Keratinocyte (primary cell): ENCODE measurements around the gene TACC2. TPM values are rescaled to one million over a fixed set of nuclear protein-coding genes. Genes with fewer than 3 reads are reported as not detected.

Experiments
- DNase-seq: peaks from one replicate; pipeline ENCODE4 v3.0.0-alpha.2; 2011; ENCODE audit warnings: low read depth, missing footprints, low spot score
- FAIRE-seq: peaks from 2 replicates; lab custom pipeline; 2011; peaks lifted over from hg19 to GRCh38; lab: Jason Lieb, UNC
- H2AFZ ChIP-seq: 2 replicates; pipeline ENCODE4 v1.6.0; 2012; ENCODE audit warnings: low read length, control low read depth, inconsistent platforms; ENCODE audit not compliant: control insufficient read depth
- H3K27ac ChIP-seq: 2 replicates; pipeline ENCODE4 v1.5.1; 2011; ENCODE audit warnings: low read length; ENCODE audit not compliant: control insufficient read depth, insufficient read depth
- H3K27me3 ChIP-seq: 3 replicates; pipeline ENCODE4 v1.6.0; 2011; ENCODE audit warnings: low read length; ENCODE audit not compliant: control insufficient read depth, insufficient read depth; ENCODE audit errors: extremely low read depth
- H3K36me3 ChIP-seq, 2 experiments: 2 replicates in 1 of 2; 3 replicates in 1 of 2; pipeline ENCODE4 v1.5.1; 2011; ENCODE audit warnings: low read length in 2 of 2, mild to moderate bottlenecking in 1 of 2; ENCODE audit not compliant: control insufficient read depth in 2 of 2, insufficient read depth in 2 of 2; ENCODE audit errors: extremely low read depth in 1 of 2
- H3K4me1 ChIP-seq: 3 replicates; pipeline ENCODE4 v1.5.1; 2011; ENCODE audit warnings: low read length; ENCODE audit not compliant: control insufficient read depth, insufficient read depth; ENCODE audit errors: extremely low read depth
- H3K4me2 ChIP-seq: 3 replicates; pipeline ENCODE4 v1.6.0; 2011; ENCODE audit warnings: low read depth, low read length; ENCODE audit not compliant: control insufficient read depth, insufficient read depth; ENCODE audit errors: extremely low read depth
- H3K4me3 ChIP-seq, 3 experiments: fragments of 200-600 bp in 1 of 3; sonication (generic) in 1 of 3; 2 replicates in 2 of 3; 3 replicates in 1 of 3; pipeline ENCODE4 v1.5.1; 2011 to 2016; ENCODE audit warnings: low read length in 3 of 3, mild to moderate bottlenecking in 3 of 3, control low read depth in 2 of 3, inconsistent platforms in 1 of 3, low read depth in 1 of 3, mixed read lengths in 1 of 3, mixed run types in 1 of 3, moderate library complexity in 1 of 3; ENCODE audit not compliant: control insufficient read depth in 2 of 3, insufficient read depth in 2 of 3; ENCODE audit errors: extremely low read depth in 1 of 3
- H3K79me2 ChIP-seq: 2 replicates; pipeline ENCODE4 v1.6.0; 2012; ENCODE audit warnings: low read length; ENCODE audit not compliant: control insufficient read depth, insufficient read depth
- H3K9ac ChIP-seq: 3 replicates; pipeline ENCODE4 v1.6.0; 2011; ENCODE audit warnings: low read length; ENCODE audit not compliant: control insufficient read depth, insufficient read depth; ENCODE audit errors: extremely low read depth
- H3K9me1 ChIP-seq: 3 replicates; pipeline ENCODE4 v1.6.0; 2011; ENCODE audit warnings: low read length; ENCODE audit not compliant: control insufficient read depth, insufficient read depth; ENCODE audit errors: extremely low read depth
- H3K9me3 ChIP-seq: 2 replicates; pipeline ENCODE4 v1.5.1; 2012; ENCODE audit warnings: low read depth, low read length; ENCODE audit not compliant: control insufficient read depth
- H4K20me1 ChIP-seq: 3 replicates; pipeline ENCODE4 v1.6.0; 2011; ENCODE audit warnings: low read length; ENCODE audit not compliant: control insufficient read depth, insufficient read depth; ENCODE audit errors: extremely low read depth
- CTCF ChIP-seq, 3 experiments: IDR thresholded peaks in 1 of 3; conservative IDR thresholded peaks in 1 of 3; optimal IDR thresholded peaks in 1 of 3; 2 replicates in 2 of 3; 3 replicates in 1 of 3; pipeline versions ENCODE3 to v1.5.1; 2011; ENCODE audit warnings: low read length in 3 of 3, mild to moderate bottlenecking in 3 of 3, moderate library complexity in 2 of 3, control low read depth in 1 of 3, inconsistent platforms in 1 of 3; ENCODE audit not compliant: insufficient read depth in 2 of 3; ENCODE audit errors: extremely low read depth in 1 of 3
- EZH2 ChIP-seq: IDR thresholded peaks from one replicate; pipeline ENCODE4 v1.6.1; 2012; ENCODE audit warnings: inconsistent platforms, mild to moderate bottlenecking, low read length, moderate library complexity
- dilution Hi-C: fragments of 300-500 bp; cut with MboI; formaldehyde crosslinking; loops from one replicate; pipeline ENCODE4 v1.7.0; 2020; ENCODE audit warnings: low sequenced_read_pairs; ENCODE audit not compliant: extremely low pct_ligation_motif_present
- polyA plus RNA-seq, 5 experiments: library from polyadenylated mRNA; depleted of rRNA in 3 of 5; stranded (reverse) in 3 of 5; stranded (forward) in 1 of 5; unstranded in 1 of 5; fragments of >200 nt; gene quantifications; 1 replicate in 1 of 5; 2 replicates in 3 of 5; 3 replicates in 1 of 5; pipeline versions ENCODE4 v1.2.1 to v1.2.3, GENCODE V29; 2011 to 2012; ENCODE audit warnings: missing spikeins in 2 of 5, low read depth in 1 of 5, low replicate concordance in 1 of 5

TACC2 gene
- polyA plus RNA-seq, 1 donor (not counting 4 experiments of a cell fraction or from before 2014, with no cell fraction given): 12.8 TPM

DNA sequence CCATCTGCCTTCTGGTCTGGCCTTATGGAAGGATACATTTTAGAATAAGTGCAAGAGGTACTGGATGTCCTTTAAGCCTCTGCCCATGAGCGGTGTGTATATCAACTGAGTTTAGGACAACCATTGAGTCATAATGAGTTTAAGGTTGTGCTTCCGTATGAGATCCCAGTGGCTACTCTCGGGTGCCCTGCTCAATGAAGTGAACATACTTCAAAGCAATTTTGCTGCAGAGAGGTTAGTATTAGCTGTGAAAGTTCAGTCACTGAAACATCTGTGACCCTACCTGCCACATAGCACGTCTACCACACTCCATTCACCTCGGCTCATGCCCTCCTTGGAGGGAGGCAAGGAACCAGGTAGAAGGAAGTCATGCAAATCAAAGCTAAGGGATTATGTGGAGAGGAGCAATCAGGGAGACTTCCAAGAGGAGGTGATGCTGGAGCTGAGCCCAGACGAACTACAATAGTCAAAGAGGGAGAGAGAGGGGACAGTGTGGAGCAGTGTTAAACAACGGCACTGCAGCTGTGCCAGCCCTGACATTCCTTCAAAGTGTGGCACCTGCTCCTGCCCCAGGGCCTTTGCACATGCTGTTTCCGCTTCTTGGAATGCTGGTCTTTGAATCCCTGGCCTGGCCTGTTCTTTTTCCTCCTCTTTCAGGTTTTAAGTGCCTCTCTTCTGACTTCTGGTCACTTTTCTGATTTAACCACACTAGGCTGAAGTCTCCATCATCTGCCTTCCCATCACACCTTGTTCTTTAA is 307.6 kb downstream of the TACC2 start:
- TF ChIP-seq EZH2 (no peak), CTCF (optimal IDR thresholded peaks at IDR 0.05 in 1 of 3, IDR thresholded peaks at IDR 0.05 in 1 of 3, conservative IDR thresholded peaks at IDR 0.05 in 1 of 3; ENCODE audit: extremely low read depth in 1 of 3, insufficient read depth in 2 of 3, low read length in 3 of 3) (no peak)
- H3K36me3 ChIP-seq: peaks cover 0 to 2% of the 10 kb centered on the region in 2 experiments
- H3K79me2 ChIP-seq: no peaks in the 10 kb centered on the region
- H3K4me1 ChIP-seq: peaks cover 45% of the 10 kb centered on the region
- H3K4me2 ChIP-seq: no peak overlapping the region
- no peaks in the 10 kb centered on the region for H3K9me3 ChIP-seq
- H2AFZ ChIP-seq: no peak overlapping the region
- H3K4me3 ChIP-seq: no peak overlapping the region
- H3K9ac ChIP-seq: no peak overlapping the region
- H3K9me1 ChIP-seq: no peaks in the 10 kb centered on the region
- H3K27ac ChIP-seq: no peak overlapping the region
- no peaks in the 10 kb centered on the region for H3K27me3 ChIP-seq
- dilution Hi-C loops: no loop called here
- no peak for FAIRE-seq
- no peaks in the 10 kb centered on the region for H4K20me1 ChIP-seq
- DNase-seq: no peak

GRCh38 chr10:122297583-122297982 is 308.6 kb downstream of the TACC2 start:
- no peak overlapping the region for H3K9ac ChIP-seq
- H3K9me3 ChIP-seq: no peaks in the 10 kb centered on the region
- FAIRE-seq (no peak), DNase-seq (no peak)
- H4K20me1 ChIP-seq: no peaks in the 10 kb centered on the region
- H3K36me3 ChIP-seq: peaks cover 0 to 2% of the 10 kb centered on the region in 2 experiments
- H3K9me1 ChIP-seq: no peaks in the 10 kb centered on the region
- H3K4me1 ChIP-seq: peaks cover 35% of the 10 kb centered on the region
- no peak overlapping the region for H3K27ac ChIP-seq
- H3K79me2 ChIP-seq: no peaks in the 10 kb centered on the region
- H3K4me3 ChIP-seq: no peak overlapping the region
- H3K4me2 ChIP-seq: no peak overlapping the region
- dilution Hi-C loops: no loop called here
- no peaks in the 10 kb centered on the region for H3K27me3 ChIP-seq
- no peak overlapping the region for H2AFZ ChIP-seq
- TF ChIP-seq CTCF (optimal IDR thresholded peaks at IDR 0.05 in 1 of 3, IDR thresholded peaks at IDR 0.05 in 1 of 3, conservative IDR thresholded peaks at IDR 0.05 in 1 of 3; ENCODE audit: extremely low read depth in 1 of 3, insufficient read depth in 2 of 3, low read length in 3 of 3) (no peak), EZH2 (no peak)
